Fibroblast of upper back skin (primary cell): ENCODE data around the gene MET.
"Not testable (repeated sequence)": the region's sequence is repeated elsewhere in the genome, so short reads cannot be mapped to it uniquely, and the experiment has no call there.

ENCODE experiments used
- DNase-seq: peaks from one replicate; pipeline ENCODE4 v3.0.0-alpha.2; 2013

The MET gene

DNA sequence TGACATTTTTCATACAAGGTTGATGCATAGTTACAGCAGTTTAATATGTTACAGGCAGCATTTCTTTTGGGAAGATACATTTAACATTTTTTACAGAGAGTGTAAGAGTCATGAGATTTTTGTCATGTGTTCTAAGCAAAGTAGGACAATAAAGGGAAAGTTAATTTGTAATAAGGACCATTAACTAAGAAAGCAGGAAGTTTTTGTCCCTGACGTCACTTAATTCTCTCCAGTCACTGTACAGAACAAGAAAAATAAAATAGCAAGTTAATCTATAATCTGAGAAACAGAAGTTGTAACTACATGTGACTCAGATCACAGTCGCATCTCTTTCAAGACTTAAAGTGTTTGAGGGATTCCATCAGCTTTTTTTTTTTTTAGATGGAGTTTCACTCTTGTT, 140.9 kb downstream of the MET start:
- no peak for DNase-seq

DNA sequence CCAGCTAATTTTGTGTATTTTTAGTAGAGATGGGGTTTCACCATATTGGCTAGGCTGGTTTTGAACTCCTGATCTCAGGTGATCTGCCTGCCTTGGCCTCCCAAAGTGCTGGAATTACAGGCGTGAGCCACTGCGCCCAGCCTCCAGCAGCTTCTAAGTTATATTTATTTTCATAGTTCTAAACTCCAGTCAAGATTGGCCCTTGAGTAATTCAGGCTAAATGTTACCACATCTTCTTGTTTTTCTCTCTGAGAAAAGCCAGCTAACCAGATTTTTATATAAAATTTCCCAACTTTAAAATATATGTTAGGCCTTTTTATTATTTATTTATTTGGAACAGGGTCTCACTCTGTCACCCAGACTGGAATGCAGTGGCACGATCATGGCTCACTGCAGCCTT, 141.4 kb downstream of the MET start:
- not testable (repeated sequence) for DNase-seq

GRCh38 chr7:116815041-116815440, 143.0 kb downstream of the MET start:
- no peak for DNase-seq

- DNase-seq = no peak
These were observed 148.2 kb downstream of the MET start for GRCh38 chr7:116820149-116820548.

DNA sequence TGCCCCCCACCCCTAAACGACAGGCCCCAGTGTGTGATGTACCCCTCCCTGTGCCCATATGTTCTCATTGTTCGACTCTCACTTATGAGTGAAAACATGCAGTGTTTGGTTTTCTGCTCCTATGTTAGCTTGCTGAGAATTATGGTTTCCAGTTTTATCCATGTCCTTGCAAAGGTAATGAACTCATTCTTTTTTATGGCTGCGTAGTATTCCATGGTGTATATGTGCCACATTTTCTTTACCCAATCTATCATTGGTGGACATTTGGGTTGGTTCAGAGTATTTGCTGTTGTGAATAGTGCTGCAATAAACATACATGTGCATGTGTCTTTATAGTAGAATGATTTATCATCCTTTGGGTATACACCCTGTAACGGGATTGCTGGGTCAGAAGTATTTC, 149.7 kb downstream of the MET start:
- DNase-seq = not testable (repeated sequence)

GRCh38 chr7:116824449-116824848, 152.5 kb downstream of the MET start:
- DNase-seq = no peak

- no peak for DNase-seq
These were observed 156.3 kb downstream of the MET start for GRCh38 chr7:116828281-116828680.

- no peak for DNase-seq
These were observed 157.0 kb downstream of the MET start for GRCh38 chr7:116829041-116829440.

DNA sequence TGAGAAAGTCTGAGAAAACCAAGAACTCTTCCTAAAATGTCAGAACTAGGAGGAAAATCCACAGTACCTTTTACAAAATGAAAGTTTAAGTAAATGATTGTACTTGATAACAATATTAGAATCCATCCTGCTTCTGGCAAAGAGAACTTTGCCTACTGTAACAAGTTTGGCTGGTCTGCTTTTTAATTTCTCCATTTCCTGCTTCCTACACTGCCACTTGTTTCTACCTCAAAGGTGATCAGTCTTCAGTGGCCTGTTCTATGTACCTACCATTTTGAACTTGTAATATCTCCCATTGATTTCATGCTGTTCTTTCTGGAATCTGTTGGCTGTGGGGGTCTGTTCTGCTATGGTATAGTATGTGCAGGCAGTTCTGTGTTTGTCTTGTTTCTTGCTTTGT, 157.5 kb downstream of the MET start:
- DNase-seq = no peak

- DNase-seq = no peak
These were observed 160.7 kb downstream of the MET start for GRCh38 chr7:116832692-116833091.

DNA sequence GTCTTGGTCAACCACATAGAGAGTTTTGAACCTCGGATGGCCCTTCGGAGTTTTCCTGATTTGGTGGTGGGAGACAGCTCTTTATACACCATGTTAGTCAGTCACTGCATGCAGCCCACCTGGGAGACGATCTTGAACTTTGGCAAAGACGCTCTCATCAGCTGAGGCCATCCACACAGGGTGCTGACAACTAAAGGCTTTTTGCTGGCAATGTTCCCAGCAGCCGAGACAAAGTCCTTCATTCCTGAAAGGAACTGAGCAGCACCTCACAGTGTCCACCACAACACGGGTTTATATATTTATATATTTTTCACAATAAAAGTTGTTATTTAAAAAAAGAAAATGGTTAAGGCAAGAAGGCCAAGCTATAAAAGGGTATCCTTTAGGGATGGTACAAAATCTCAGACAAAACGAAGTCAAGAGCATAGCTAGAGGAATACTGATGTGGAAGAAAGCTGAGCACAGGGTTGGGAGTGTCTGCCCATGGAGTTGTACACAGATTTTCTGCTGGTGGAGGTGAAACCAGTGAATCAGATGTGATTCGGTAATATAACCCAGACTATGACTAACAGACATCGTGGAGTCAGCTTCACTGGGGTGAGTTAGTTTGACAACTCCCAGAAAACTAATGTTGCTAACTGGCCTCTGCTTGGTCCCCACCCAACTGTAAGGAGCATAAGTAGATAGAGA, 163.0 kb downstream of the MET start:
- DNase-seq = peak; percentile 61

GRCh38 chr7:116836048-116836447, 164.1 kb downstream of the MET start:
- DNase-seq = no peak

DNA sequence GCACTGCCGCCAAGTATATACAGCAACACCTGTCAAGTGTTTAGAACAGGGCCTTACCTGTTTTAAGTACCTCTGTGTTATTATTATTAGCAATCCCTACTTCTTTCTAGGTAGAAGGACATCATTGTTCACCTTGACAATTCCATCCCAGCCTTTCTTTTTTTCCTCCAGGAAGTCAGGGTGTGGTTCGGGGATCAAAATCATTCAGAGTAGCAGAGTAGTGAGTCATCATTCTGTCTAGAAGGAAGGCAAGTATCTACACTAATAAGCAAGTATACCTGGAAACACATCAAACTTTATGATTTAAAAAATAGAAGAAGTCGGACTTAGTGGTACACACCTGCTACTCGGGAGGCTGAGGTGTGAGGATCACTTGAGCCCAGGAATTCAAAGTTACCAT, 164.9 kb downstream of the MET start:
- no peak for DNase-seq

- no peak for DNase-seq
These were observed 165.6 kb downstream of the MET start for GRCh38 chr7:116837586-116837985.

- DNase-seq = no peak
These were observed 168.3 kb downstream of the MET start for GRCh38 chr7:116840256-116840655.

- no peak for DNase-seq
These were observed 170.4 kb downstream of the MET start for GRCh38 chr7:116842371-116842770.

- DNase-seq = no peak
These were observed 171.4 kb downstream of the MET start for GRCh38 chr7:116843378-116843777.
